K562 (cell line): ENCODE measurements around the gene SERINC5. TPM values are rescaled to one million over a fixed set of nuclear protein-coding genes. Genes with fewer than 3 reads are reported as not detected.

ENCODE experiments used
- ATAC-seq: fragments of 200-7000 bp; cut with Tn5 transposase; 3 replicates; pipeline ENCODE4 v1.9.1; 2020; ENCODE audit warnings: moderate library complexity
- BruUV-seq: library from RNA; stranded (reverse); fragments of 400-500 nt; replicated peaks from 2 replicates; lab custom pipeline; 2021; lab: Mats Ljungman, UMichigan
- CTCF ChIA-PET: fragments of 300-600 bp; formaldehyde crosslinking; extraction: SDS; loops from one replicate; lab custom pipeline; 2021; ENCODE audit warnings: low intra/inter-chr PET ratio; lab: Yijun Ruan, JAX
- POLR2A ChIA-PET: fragments of 300-600, 350-650 bp; sonication (Branson Sonifier 250); formaldehyde crosslinking; extraction: SDS; loops from one replicate; lab custom pipeline; 2021; ENCODE audit warnings: antibody characterized with exemption, inconsistent platforms; lab: Yijun Ruan, JAX
- DNase-seq, 4 experiments: peaks; one replicate each; pipeline versions ENCODE4 v3.0.0 to v3.0.0-alpha.2; 2011 to 2018; ENCODE audit warnings: low spot score in 3 of 4, mixed read lengths in 3 of 4; ENCODE audit errors: extremely low read depth in 1 of 4
- FAIRE-seq: peaks from 2 replicates; lab custom pipeline; 2011; peaks lifted over from hg19 to GRCh38; lab: Jason Lieb, UNC
- H2AFZ ChIP-seq: 2 replicates; pipeline ENCODE4 v1.6.0; 2011; ENCODE audit warnings: low read depth, low read length, control low read depth, inconsistent platforms
- H3K27ac ChIP-seq: fragments of 200-600 bp; 3 replicates; pipeline ENCODE4 v1.8.0; 2011; ENCODE audit warnings: low read depth, mild to moderate bottlenecking, control low read depth, inconsistent platforms, low read length, moderate library complexity, mixed read lengths; ENCODE audit errors: extremely low read depth
- H3K27me3 ChIP-seq, 2 experiments: fragments of 300-600 bp in 1 of 2; 2 replicates in 1 of 2; 3 replicates in 1 of 2; pipeline versions ENCODE4 v1.6.0 to v1.8.0; 2011; ENCODE audit warnings: inconsistent platforms in 2 of 2, low read length in 2 of 2, mild to moderate bottlenecking in 1 of 2, mixed read lengths in 1 of 2, moderate library complexity in 1 of 2; ENCODE audit not compliant: control insufficient read depth in 2 of 2, insufficient read depth in 2 of 2
- H3K36me3 ChIP-seq: fragments of 300-600 bp; 3 replicates; pipeline ENCODE4 v1.8.0; 2011; ENCODE audit warnings: mild to moderate bottlenecking, low read length, inconsistent platforms; ENCODE audit not compliant: control insufficient read depth, insufficient read depth
- H3K4me1 ChIP-seq, 2 experiments: fragments of 200-600 bp in 1 of 2; replicated peaks in 1 of 2; 2 replicates in 1 of 2; 3 replicates in 1 of 2; pipeline versions ENCODE4 v1.5.1 to v1.8.0; 2011; ENCODE audit warnings: inconsistent platforms in 2 of 2, low read length in 2 of 2, mild to moderate bottlenecking in 1 of 2, mixed read lengths in 1 of 2, moderate library complexity in 1 of 2; ENCODE audit not compliant: control insufficient read depth in 2 of 2, insufficient read depth in 2 of 2
- H3K4me2 ChIP-seq: 2 replicates; pipeline ENCODE4 v1.6.1; 2011; ENCODE audit warnings: low read length, control low read depth, inconsistent platforms, mixed read lengths; ENCODE audit not compliant: insufficient read depth
- H3K4me3 ChIP-seq: fragments of 200-600 bp; sonication (generic), shearing (Covaris generic); 2 replicates; pipeline ENCODE4 v1.5.1; 2016; ENCODE audit warnings: control low read depth, inconsistent platforms
- H3K79me2 ChIP-seq: fragments of 200-600 bp; 3 replicates; pipeline ENCODE4 v1.8.0; 2011; ENCODE audit warnings: low read length, inconsistent platforms; ENCODE audit not compliant: control insufficient read depth, insufficient read depth
- H3K9ac ChIP-seq, 2 experiments: 2 replicates each; pipeline versions ENCODE4 v1.6.0 to v1.6.1; 2011; ENCODE audit warnings: low read depth in 2 of 2, low read length in 2 of 2, control low read depth in 1 of 2, inconsistent platforms in 1 of 2, mild to moderate bottlenecking in 1 of 2, mixed read lengths in 1 of 2; ENCODE audit not compliant: insufficient read depth in 1 of 2
- H3K9me1 ChIP-seq: one replicate; pipeline ENCODE4 v1.6.0; 2011; ENCODE audit warnings: inconsistent platforms, mild to moderate bottlenecking, low read length, moderate library complexity; ENCODE audit not compliant: control insufficient read depth, insufficient read depth
- H3K9me3 ChIP-seq: replicated peaks from 2 replicates; pipeline ENCODE4 v1.5.1; 2011; ENCODE audit warnings: low read depth, low read length, inconsistent platforms; ENCODE audit not compliant: control insufficient read depth, insufficient read depth
- H4K20me1 ChIP-seq: replicated peaks from 2 replicates; pipeline ENCODE4 v1.6.1; 2011; ENCODE audit warnings: low read length, inconsistent platforms, mixed read lengths; ENCODE audit not compliant: control insufficient read depth, insufficient read depth
- ELF4 ChIP-seq: fragments of 450-650 bp; formaldehyde crosslinking; IDR thresholded peaks from 2 replicates; pipeline ENCODE4 v1.4.0; 2022; ENCODE audit warnings: missing genetic modification characterization
- FOSL1 ChIP-seq: fragments of 200-800 bp; sonication (Bioruptor generic); conservative IDR thresholded peaks from 2 replicates; pipeline ENCODE4 v1.6.1; 2016; ENCODE audit warnings: missing genetic modification characterization, missing compliant biosample characterization
- HNRNPL ChIP-seq: fragments of 200-400 bp; formaldehyde crosslinking; IDR thresholded peaks from 2 replicates; pipeline ENCODE4 v1.6.1; 2017; ENCODE audit warnings: low read depth, mild to moderate bottlenecking, low read length
- HOMEZ ChIP-seq: fragments of 250-450 bp; sonication (Bioruptor Pico); IDR thresholded peaks from 2 replicates; pipeline ENCODE4 v1.4.0; 2020; ENCODE audit warnings: mild to moderate bottlenecking, moderate library complexity
- LCOR ChIP-seq: sonication (generic); formaldehyde crosslinking; IDR thresholded peaks from 2 replicates; pipeline ENCODE4 v1.8.0; 2022; ENCODE audit warnings: mild to moderate bottlenecking, missing genetic modification reagents
- MCM7 ChIP-seq, 2 experiments: fragments of 450-650 bp; IDR thresholded peaks; 2 replicates each; pipeline ENCODE4 v1.6.1; 2016 to 2018
- PREB ChIP-seq: sonication (generic); formaldehyde crosslinking; IDR thresholded peaks from 2 replicates; pipeline ENCODE4 v1.8.1; 2023; ENCODE audit warnings: mild to moderate bottlenecking, missing genetic modification reagents
- RBM34 ChIP-seq: fragments of 200-400 bp; formaldehyde crosslinking; IDR thresholded peaks from 2 replicates; pipeline ENCODE4 v1.6.1; 2018; ENCODE audit warnings: low read length, borderline replicate concordance; ENCODE audit not compliant: insufficient read depth
- SOX6 ChIP-seq: fragments of 450-650 bp; IDR thresholded peaks from 2 replicates; pipeline ENCODE4 v1.6.1; 2014; ENCODE audit warnings: mild to moderate bottlenecking
- SP1 ChIP-seq: sonication (generic); formaldehyde crosslinking; IDR thresholded peaks from 2 replicates; pipeline ENCODE4 v1.8.1; 2022; ENCODE audit warnings: mild to moderate bottlenecking, missing genetic modification reagents
- ZNF12 ChIP-seq: sonication (generic); formaldehyde crosslinking; IDR thresholded peaks from 2 replicates; pipeline ENCODE4 v1.4.0; 2020; ENCODE audit warnings: mild to moderate bottlenecking, missing genetic modification reagents
- ZNF224 ChIP-seq: sonication (generic); formaldehyde crosslinking; IDR thresholded peaks from 2 replicates; pipeline ENCODE4 v1.8.0; 2022; ENCODE audit warnings: mild to moderate bottlenecking, missing genetic modification reagents
- WGBS: fragments of 100-300 bp; shearing (Covaris generic); methylation state at CpG from one replicate; pipeline ENCODE4 v1.1.6; 2016; ENCODE audit warnings: low coverage, mixed read lengths; ENCODE audit not compliant: insufficient coverage; ENCODE audit errors: missing lambda C conversion rate; 5-methylcytosine and 5-hydroxymethylcytosine counted together
- in situ Hi-C: fragments of 300-500 bp; cut with MboI; formaldehyde crosslinking; loops from 4 replicates; pipeline ENCODE4 v1.15.0; 2018; ENCODE audit warnings: inconsistent platforms, mixed read lengths
- intact Hi-C: fragments of 100-400 bp; cut with micrococcal nuclease; formaldehyde crosslinking; loops from 2 replicates; pipeline ENCODE4 v1.14.2; 2022
- polyA plus RNA-seq, 8 experiments: library from polyadenylated mRNA; depleted of rRNA in 4 of 8; stranded (reverse) in 5 of 8; unstranded in 3 of 8; fragments of >200 nt; fragmentation: Nextera tagmentation in 2 of 8; fragmentation: Illumina TruSeq in 1 of 8; extraction: Ambion mirVana in 2 of 8; extraction: Trizol in 1 of 8; gene quantifications; 2 replicates each; pipeline versions ENCODE4 v1.2.1 to v1.2.3, GENCODE V29; 2011 to 2014; ENCODE audit warnings: inconsistent platforms in 1 of 8, missing spikeins in 1 of 8
- total RNA-seq, 7 experiments: library from RNA; depleted of rRNA in 6 of 7; stranded (reverse); fragments of >200 nt in 6 of 7; fragmentation: Illumina TruSeq in 2 of 7; extraction: Trizol in 2 of 7; gene quantifications; 2 replicates each; pipeline versions ENCODE4 v1.2.1 to v1.2.3, GENCODE V29; 2011 to 2021; ENCODE audit warnings: low replicate concordance in 1 of 7
- TF ChIP-seq, protein P1 (sequence below): fragments of 200-800 bp; sonication (Bioruptor generic); IDR thresholded peaks from 2 replicates; pipeline ENCODE4 v1.6.1; 2016; ENCODE audit warnings: missing genetic modification characterization, missing compliant biosample characterization
- TF ChIP-seq, protein P2 (sequence below): fragments of 250-450 bp; sonication (Bioruptor Pico); IDR thresholded peaks from 2 replicates; pipeline ENCODE4 v1.8.0; 2021; ENCODE audit warnings: moderate library complexity, mild to moderate bottlenecking, inconsistent platforms

The SERINC5 gene
- total and polyA plus RNA-seq, 9 of the 15 experiments (the other 6 are each of a cell fraction or from before 2014, with no cell fraction given): 1.4 to 7.9 (median 3.7) TPM

DNA sequence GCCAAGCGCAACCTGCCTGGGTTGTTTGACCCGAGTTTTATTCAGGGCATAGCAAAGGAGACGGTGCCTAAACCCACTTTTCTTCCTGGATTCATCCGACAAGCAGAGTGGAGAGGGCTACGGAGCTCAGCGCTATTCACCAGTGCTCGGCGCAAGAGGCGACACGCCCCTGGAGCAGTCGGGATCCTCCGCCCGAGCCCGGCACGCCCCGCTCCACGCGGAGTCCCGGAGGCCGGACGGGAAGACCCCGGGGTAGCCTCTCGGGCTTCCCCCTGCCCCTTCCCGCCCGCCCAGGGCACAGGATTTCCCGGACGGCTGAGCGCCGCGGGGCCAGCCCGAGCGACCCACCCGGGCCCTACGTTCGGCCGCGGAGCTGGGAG, 427 bp downstream of the SERINC5 start:
- ATAC-seq (peak; percentile 74), FAIRE-seq (no peak), DNase-seq (peak; percentile 66 to 74 (median 71))
- in situ Hi-C loops: no loop called here
- Histone ChIP-seq H3K9me3 (no peaks in the 10 kb centered on the region), H3K9me1 (no peaks in the 10 kb centered on the region), H3K36me3 (no peaks in the 10 kb centered on the region), H3K9ac (peak overlapping the region; percentile 49 to 94), H3K4me2 (peak overlapping the region; percentile 78), H3K27ac (peak overlapping the region; percentile 94), H2AFZ (peak overlapping the region; percentile 91), H3K4me1 (peaks cover 12 to 18% of the 10 kb centered on the region in 2 experiments; a peak in 4 of 5 replicates), H3K4me3 (peak overlapping the region; percentile 66), H4K20me1 (0 out of 2 replicates have a peak, but pooled peaks cover 6% of the 10 kb centered on the region), H3K79me2 (peaks cover 16% of the 10 kb centered on the region), H3K27me3 (no peaks in the 10 kb centered on the region)
- 1% methylated on average over 15 of the region's 37 CpGs for WGBS
- BruUV-seq: no TSS peak
- ChIA-PET POLR2A (interaction anchor here (0.6 to 4.4 kb wide), 7 partner anchors 9 to 281 kb away, joined by 3 to 37 read pairs (median 8); no protein-coding TSS in a partner anchor), CTCF (no interaction called here)
- intact Hi-C loops: loop anchor here (5.0 kb wide), 1 partner anchor 63 kb away; no protein-coding TSS in a partner anchor
- TF ChIP-seq ZNF12 (CRISPR knock-in tag) (0 out of 2 replicates have a peak, but pooled peaks have one; percentile 41), LCOR (CRISPR knock-in tag) (no peak), ZNF224 (CRISPR knock-in tag) (no peak), FOSL1 (tag) (no peak), PREB (CRISPR knock-in tag) (no peak), RBM34 (no peak), SP1 (CRISPR knock-in tag) (no peak; the same call in 1 of the 2 replicates), ELF4 (CRISPR knock-in tag) (no peak), MCM7 (IDR thresholded peaks at IDR 0.05) (no peak), HOMEZ (CRISPR knock-in tag) (no peak), HNRNPL (no peak), SOX6 (no peak)
- TF ChIP-seq, protein P1, sequence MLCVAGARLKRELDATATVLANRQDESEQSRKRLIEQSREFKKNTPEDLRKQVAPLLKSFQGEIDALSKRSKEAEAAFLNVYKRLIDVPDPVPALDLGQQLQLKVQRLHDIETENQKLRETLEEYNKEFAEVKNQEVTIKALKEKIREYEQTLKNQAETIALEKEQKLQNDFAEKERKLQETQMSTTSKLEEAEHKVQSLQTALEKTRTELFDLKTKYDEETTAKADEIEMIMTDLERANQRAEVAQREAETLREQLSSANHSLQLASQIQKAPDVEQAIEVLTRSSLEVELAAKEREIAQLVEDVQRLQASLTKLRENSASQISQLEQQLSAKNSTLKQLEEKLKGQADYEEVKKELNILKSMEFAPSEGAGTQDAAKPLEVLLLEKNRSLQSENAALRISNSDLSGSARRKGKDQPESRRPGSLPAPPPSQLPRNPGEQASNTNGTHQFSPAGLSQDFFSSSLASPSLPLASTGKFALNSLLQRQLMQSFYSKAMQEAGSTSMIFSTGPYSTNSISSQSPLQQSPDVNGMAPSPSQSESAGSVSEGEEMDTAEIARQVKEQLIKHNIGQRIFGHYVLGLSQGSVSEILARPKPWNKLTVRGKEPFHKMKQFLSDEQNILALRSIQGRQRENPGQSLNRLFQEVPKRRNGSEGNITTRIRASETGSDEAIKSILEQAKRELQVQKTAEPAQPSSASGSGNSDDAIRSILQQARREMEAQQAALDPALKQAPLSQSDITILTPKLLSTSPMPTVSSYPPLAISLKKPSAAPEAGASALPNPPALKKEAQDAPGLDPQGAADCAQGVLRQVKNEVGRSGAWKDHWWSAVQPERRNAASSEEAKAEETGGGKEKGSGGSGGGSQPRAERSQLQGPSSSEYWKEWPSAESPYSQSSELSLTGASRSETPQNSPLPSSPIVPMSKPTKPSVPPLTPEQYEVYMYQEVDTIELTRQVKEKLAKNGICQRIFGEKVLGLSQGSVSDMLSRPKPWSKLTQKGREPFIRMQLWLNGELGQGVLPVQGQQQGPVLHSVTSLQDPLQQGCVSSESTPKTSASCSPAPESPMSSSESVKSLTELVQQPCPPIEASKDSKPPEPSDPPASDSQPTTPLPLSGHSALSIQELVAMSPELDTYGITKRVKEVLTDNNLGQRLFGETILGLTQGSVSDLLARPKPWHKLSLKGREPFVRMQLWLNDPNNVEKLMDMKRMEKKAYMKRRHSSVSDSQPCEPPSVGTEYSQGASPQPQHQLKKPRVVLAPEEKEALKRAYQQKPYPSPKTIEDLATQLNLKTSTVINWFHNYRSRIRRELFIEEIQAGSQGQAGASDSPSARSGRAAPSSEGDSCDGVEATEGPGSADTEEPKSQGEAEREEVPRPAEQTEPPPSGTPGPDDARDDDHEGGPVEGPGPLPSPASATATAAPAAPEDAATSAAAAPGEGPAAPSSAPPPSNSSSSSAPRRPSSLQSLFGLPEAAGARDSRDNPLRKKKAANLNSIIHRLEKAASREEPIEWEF (CRISPR knock-in tag): no peak
- TF ChIP-seq, protein P2, sequence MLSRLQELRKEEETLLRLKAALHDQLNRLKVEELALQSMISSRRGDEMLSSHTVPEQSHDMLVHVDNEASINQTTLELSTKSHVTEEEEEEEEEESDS: no peak
